Ramos (cell line): Measurements from ENCODE around the gene RAB33B.
"Not testable (repeated sequence)": the region's sequence is repeated elsewhere in the genome, so short reads cannot be mapped to it uniquely, and the experiment has no call there.

ENCODE experiments used
- in situ Hi-C: fragments of 300-500 bp; cut with MboI; formaldehyde crosslinking; loops from one replicate; pipeline ENCODE4 v1.14.3; 2022; ENCODE audit warnings: low sequenced_read_pairs; ENCODE audit not compliant: unreplicated experiment

Gene RAB33B

GRCh38 chr4:139461022-139461628 is 7.2 kb downstream of the RAB33B start:
- in situ Hi-C loops: no loop called here

DNA sequence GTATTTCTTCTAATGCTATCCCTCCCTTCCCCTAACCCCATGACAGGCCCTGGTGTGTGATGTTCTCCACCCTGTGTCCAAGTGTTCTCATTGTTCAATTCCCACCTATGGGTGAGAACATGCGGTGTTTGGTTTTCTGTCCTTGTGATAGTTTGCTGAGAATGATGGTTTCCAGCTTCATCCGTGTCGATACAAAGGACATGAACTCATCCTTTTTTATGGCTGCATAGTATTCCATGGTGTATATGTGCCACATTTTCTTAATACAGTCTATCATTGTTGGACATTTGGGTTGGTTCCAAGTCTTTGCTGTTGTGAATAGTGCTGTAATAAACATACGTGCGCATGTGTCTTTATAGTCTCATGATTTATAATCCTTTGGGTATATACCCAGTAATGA is 10.6 kb downstream of the RAB33B start:
- in situ Hi-C loops: not testable (repeated sequence)

DNA sequence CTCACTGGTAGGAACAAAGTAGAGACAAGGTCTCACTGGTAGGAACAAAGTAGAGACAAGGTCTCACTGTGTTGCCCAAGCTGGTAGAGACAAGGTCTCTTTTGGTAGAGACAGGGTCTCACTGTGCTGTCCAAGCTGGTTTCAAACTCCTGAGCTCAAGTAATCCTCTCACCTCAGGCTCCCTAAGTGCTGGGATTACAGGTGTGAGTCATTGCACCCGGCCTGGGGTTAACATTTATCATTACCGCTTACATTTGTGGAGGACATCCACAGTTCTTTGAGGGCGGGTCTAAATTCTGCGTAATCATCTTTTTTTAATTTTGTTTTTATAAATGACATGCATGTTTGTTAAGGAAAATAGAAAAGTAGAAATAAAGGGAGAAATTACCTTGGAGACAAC is 12.0 kb downstream of the RAB33B start:
- in situ Hi-C loops: no loop called here

GRCh38 chr4:139468756-139469155 is 14.8 kb downstream of the RAB33B start:
- in situ Hi-C loops: not testable (repeated sequence)

DNA sequence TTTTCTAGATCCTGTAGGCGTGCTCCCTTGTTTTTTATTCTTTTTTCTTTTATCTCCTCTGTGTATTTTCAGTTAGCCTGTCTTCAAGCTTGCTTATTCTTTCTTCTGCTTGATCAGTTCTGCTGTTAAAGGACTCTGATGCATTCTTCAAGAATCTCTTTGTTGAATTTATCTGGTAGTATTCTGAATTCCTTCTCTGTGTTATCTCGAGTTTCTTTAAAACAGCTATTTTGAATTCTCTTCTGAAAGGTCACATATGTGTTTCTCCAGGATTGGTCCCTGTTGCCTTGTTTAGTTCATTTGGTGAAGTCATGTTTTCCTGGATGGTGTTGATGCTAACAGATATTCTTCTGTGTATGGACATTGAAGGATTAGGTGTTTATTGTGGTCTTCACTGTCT is 15.3 kb downstream of the RAB33B start:
- in situ Hi-C loops: no loop called here

DNA sequence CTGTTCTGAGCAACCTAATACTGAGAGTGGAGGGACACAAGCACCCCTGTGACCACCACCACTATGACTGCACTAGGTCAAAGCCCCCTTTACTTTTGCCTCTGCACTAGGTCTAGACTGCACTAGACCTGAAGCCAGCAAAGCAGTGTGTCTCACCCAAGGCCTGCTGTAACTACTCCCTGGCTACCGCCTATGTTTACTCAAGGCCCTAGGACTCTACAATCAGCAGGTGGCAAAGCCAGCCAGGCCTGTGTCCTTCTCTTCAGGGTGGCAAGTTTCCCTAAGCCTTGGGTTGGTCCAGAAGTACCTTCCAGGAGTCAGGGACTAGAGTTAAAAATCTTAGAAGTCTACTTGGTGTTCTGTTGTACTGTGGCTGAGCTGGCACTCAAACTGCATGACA is 15.9 kb downstream of the RAB33B start:
- in situ Hi-C loops: no loop called here

GRCh38 chr4:139470295-139470694 is 16.4 kb downstream of the RAB33B start:
- in situ Hi-C loops: no loop called here

- in situ Hi-C loops: no loop called here
These were observed 17.2 kb downstream of the RAB33B start for GRCh38 chr4:139470997-139471665.

DNA sequence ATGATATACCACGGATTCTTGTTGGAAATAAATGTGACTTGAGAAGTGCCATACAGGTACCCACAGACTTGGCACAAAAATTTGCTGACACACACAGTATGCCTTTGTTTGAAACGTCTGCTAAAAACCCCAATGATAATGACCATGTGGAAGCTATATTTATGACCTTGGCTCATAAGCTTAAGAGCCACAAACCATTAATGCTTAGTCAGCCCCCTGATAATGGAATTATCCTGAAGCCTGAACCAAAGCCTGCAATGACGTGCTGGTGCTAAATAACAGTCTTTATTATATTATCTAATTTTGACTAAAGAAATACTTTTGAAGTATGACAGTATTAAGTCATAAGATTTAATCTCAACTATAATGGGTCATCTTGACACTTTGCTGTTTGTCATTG is 18.9 kb downstream of the RAB33B start:
- in situ Hi-C loops: no loop called here

- in situ Hi-C loops: no loop called here
These were observed 22.4 kb downstream of the RAB33B start for GRCh38 chr4:139476363-139476762.

GRCh38 chr4:139481465-139481864 is 27.5 kb downstream of the RAB33B start:
- in situ Hi-C loops: no loop called here

- in situ Hi-C loops: no loop called here
These were observed 29.1 kb downstream of the RAB33B start for GRCh38 chr4:139483000-139483399.

DNA sequence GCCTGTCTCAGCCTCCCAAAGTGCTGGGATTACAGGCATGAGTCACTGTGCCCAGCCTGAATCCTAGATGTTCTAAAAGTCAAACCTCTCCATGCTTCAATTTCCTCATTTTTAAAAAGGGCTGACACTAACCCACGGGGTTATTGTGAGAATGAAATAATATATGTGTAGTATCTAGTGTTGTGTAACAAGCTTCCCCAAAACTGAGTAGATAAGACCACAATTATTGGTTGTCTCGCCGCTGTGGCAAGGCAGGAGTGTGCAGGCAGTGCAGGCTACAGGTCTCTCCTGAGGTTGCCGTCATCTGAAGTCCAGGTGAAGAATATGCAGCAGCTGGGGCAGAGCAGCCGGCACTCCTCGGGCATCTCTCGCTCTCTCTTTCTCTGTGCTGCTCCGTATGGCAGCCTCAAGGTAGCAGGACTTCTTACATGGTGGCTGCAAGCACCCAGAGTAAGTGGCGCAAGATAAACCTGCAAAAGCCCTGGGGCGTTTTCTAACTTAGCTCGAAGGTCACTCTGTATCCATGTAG is 30.9 kb downstream of the RAB33B start:
- in situ Hi-C loops: no loop called here

GRCh38 chr4:139488442-139488841 is 34.5 kb downstream of the RAB33B start:
- in situ Hi-C loops: no loop called here

GRCh38 chr4:139489638-139490037 is 35.7 kb downstream of the RAB33B start:
- in situ Hi-C loops: no loop called here

GRCh38 chr4:139492429-139492828 is 38.5 kb downstream of the RAB33B start:
- in situ Hi-C loops: no loop called here

DNA sequence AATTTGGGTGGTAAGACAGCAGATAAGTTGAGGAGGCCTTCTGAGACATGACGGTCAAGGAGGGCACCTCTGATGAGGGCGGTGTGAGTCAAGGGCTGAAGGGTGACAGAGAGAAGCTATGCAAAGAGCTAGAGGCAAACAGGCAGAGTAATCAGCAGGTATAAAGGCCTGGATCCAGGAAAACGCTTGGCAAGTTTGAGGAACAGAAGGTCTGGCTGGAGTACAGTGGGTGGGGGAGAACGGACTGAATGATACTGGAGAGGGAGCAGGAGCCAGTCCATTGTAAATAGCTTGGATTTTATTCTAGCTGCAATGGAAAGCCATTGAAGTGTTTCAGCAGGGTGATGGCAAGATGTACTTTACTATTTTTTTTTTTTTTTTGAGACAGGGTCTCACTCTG is 39.3 kb downstream of the RAB33B start:
- in situ Hi-C loops: no loop called here

GRCh38 chr4:139499186-139499585 is 45.3 kb downstream of the RAB33B start:
- in situ Hi-C loops: no loop called here

DNA sequence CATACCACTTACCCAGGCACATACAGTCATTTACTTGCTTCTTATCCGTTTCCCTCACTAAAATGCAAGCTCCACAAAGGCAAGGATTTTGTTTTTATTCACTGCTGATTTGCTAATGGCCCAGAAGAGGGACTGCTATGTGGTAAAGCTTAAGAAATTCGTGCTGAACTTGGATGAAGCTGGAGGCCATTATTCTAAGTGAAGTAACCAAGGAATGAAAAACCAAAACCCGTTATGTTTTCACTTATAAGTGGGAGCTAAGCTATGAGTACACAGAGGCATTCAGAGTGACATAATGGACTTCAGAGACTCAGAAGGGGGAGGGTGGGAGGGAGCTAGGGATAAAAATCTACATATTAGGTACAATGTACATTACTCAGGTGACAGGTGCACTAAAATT is 47.2 kb downstream of the RAB33B start:
- in situ Hi-C loops: no loop called here

GRCh38 chr4:139501527-139501926 is 47.6 kb downstream of the RAB33B start:
- in situ Hi-C loops: no loop called here

DNA sequence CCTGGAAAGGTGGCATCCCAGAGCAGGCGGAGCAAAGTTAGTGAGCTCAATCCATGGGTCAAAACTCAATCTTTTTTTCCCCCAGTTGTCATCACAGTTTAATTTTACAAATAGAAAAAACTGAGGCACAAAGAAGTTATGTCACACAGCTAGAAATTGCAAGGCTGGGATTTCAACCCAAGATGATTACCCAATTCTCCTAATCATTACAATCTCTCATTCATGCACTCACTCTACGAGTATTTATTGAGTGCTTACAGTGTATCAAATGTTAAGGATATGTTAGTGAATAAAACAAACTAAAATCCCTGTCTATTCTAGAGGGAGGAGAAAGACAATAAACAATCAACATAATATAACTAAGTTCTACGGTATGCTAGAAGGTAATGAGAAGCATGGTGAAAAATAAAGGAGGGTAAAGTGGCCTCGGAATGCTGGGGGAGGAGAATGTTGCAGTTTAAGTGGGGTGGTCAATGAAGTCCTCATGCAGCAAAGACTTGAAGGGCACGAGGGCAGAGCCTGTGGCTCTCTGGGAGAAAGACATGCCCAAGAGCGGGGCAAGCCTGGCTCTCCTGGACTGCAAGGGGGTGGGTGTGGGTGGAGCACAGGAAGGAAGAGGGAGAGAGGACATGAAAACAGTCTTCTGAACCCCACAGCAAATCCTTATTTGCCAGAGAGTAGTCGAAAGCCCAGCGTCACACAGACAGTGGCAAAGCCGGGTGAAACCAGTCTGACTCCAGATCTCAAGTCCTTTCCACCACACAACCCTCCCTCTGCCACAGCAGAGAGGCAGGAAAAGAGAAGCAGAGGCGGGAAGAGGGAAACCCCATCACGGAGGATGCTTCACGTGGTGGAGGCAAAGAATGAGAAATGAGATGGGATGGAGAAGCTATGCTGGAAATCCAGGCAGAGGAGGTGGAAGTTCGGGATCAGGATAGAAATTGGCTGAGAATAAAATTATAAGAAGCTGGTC is 48.3 kb downstream of the RAB33B start:
- in situ Hi-C loops: no loop called here
